Measurements from ENCODE around the gene ECI1. TPM values are rescaled to one million over a fixed set of nuclear protein-coding genes. Genes with fewer than 3 reads are reported as not detected.

ECI1 gene
- total and polyA plus RNA-seq, 2 of the 13 experiments (the other 11 are each of a cell fraction or from before 2014, with no cell fraction given) = 82.0 to 102 TPM

GRCh38 chr16:2267913-2268666, 16.7 kb upstream of the ECI1 start, which contains the start of gene RNPS1 (continued):
- TF ChIP-seq DNMT3B (CRISPR knock-in tag; conservative IDR thresholded peaks at IDR 0.05) (no peak), CHD4 (IDR thresholded peaks at IDR 0.05; ENCODE audit: borderline replicate concordance, low read length) (0 out of 2 replicates have a peak, but pooled peaks have one; percentile 42), ELK4 (CRISPR knock-in tag; IDR thresholded peaks at IDR 0.05; ENCODE audit: borderline replicate concordance) (0 out of 2 replicates have a peak, but pooled peaks have one; percentile 32), ZBTB7B (CRISPR knock-in tag; IDR thresholded peaks at IDR 0.05) (peak; percentile 41; the same call in 1 of the 2 replicates), ARNT2 (CRISPR knock-in tag; IDR thresholded peaks at IDR 0.05; ENCODE audit: low read depth) (peak; percentile 91), NFAT5 (CRISPR knock-in tag; IDR thresholded peaks at IDR 0.05) (peak; percentile 22; the same call in 1 of the 2 replicates), ZNF772 (CRISPR knock-in tag; IDR thresholded peaks at IDR 0.05) (peak; percentile 71; the same call in 1 of the 2 replicates), ZBTB49 (CRISPR knock-in tag; IDR thresholded peaks at IDR 0.05; ENCODE audit: borderline replicate concordance) (no peak), SP140L (CRISPR knock-in tag; IDR thresholded peaks at IDR 0.05; ENCODE audit: borderline replicate concordance) (no peak), ZNF775 (CRISPR knock-in tag; IDR thresholded peaks at IDR 0.05; ENCODE audit: borderline replicate concordance) (no peak), SATB2 (CRISPR knock-in tag; IDR thresholded peaks at IDR 0.05) (no peak), TRIM24 (CRISPR knock-in tag; IDR thresholded peaks at IDR 0.05) (no peak), IRX3 (CRISPR knock-in tag; IDR thresholded peaks at IDR 0.05; ENCODE audit: borderline replicate concordance, low read depth) (peak; percentile 49; the same call in 1 of the 2 replicates), TAF1 (CRISPR knock-in tag; IDR thresholded peaks at IDR 0.05) (peak; percentile 94), ZNF10 (CRISPR knock-in tag; IDR thresholded peaks at IDR 0.05; ENCODE audit: borderline replicate concordance, low read depth) (no peak), ZNF496 (CRISPR knock-in tag; IDR thresholded peaks at IDR 0.05; ENCODE audit: insufficient replicate concordance) (no peak), ATAD3A (CRISPR knock-in tag; IDR thresholded peaks at IDR 0.05) (0 out of 2 replicates have a peak, but pooled peaks have one; percentile 28), HMG20B (CRISPR knock-in tag; conservative IDR thresholded peaks at IDR 0.05) (no peak), ZNF354B (CRISPR knock-in tag; IDR thresholded peaks at IDR 0.05) (no peak), ZNF431 (CRISPR knock-in tag; IDR thresholded peaks at IDR 0.05; ENCODE audit: borderline replicate concordance, low read depth) (0 out of 2 replicates have a peak, but pooled peaks have one; percentile 46), ZBTB1 (CRISPR knock-in tag; IDR thresholded peaks at IDR 0.05; ENCODE audit: borderline replicate concordance) (0 out of 2 replicates have a peak, but pooled peaks have one; percentile 36)

Measured in HepG2 (cell line).